Upper lobe of right lung (tissue), 1 donor: ENCODE results near the gene ZNF808. TPM values are rescaled to one million over a fixed set of nuclear protein-coding genes. Genes with fewer than 3 reads are reported as not detected.
A peak's percentile ranks its signal among the peaks of the same experiment; 100 is the strongest.
"Not testable (repeated sequence)": the region's sequence is repeated elsewhere in the genome, so short reads cannot be mapped to it uniquely, and the experiment has no call there.

Experiments
- ATAC-seq: fragments of 200-7000 bp; cut with Tn5 transposase; one replicate; pipeline ENCODE4 v1.9.1; 2020; ENCODE audit warnings: mild to moderate bottlenecking, moderate library complexity
- DNase-seq: peaks from one replicate; pipeline ENCODE4 v3.0.0-alpha.2; 2020
- H3K27ac ChIP-seq: fragments of 200-600 bp; one replicate; pipeline ENCODE4 v1.8.0; 2022
- H3K27me3 ChIP-seq: fragments of 200-600 bp; one replicate; pipeline ENCODE4 v1.8.0; 2022; ENCODE audit warnings: mild to moderate bottlenecking
- H3K36me3 ChIP-seq: fragments of 200-600 bp; one replicate; pipeline ENCODE4 v1.8.0; 2022
- H3K4me1 ChIP-seq: fragments of 200-600 bp; one replicate; pipeline ENCODE4 v1.8.0; 2022
- H3K4me3 ChIP-seq: fragments of 200-600 bp; one replicate; pipeline ENCODE4 v1.8.0; 2022; ENCODE audit warnings: mild to moderate bottlenecking
- H3K9me3 ChIP-seq: fragments of 200-600 bp; one replicate; pipeline ENCODE4 v1.8.0; 2022
- intact Hi-C: fragments of 100-400 bp; cut with DNase I; formaldehyde crosslinking; loops from one replicate; pipeline ENCODE4 v1.11.0; 2022
- total RNA-seq: library from RNA; stranded (reverse); fragmentation: NEBNext Ultra II Directional; extraction: Animal tissue kit (Norgen Biotek cat#: 25700); gene quantifications from one replicate; pipeline ENCODE4 v1.2.1, GENCODE V29; 2021
- TF ChIP-seq, protein P1 (sequence below): fragments of 200-600 bp; IDR thresholded peaks from one replicate; pipeline ENCODE4 v1.8.0; 2022; ENCODE audit warnings: antibody characterized with exemption
- donor health status: DM: no; HTN: yes; CAD: no; lungs with severe emphysema.

The ZNF808 gene
- total RNA-seq, 1 donor from 2014 or later: 33.3 TPM

DNA sequence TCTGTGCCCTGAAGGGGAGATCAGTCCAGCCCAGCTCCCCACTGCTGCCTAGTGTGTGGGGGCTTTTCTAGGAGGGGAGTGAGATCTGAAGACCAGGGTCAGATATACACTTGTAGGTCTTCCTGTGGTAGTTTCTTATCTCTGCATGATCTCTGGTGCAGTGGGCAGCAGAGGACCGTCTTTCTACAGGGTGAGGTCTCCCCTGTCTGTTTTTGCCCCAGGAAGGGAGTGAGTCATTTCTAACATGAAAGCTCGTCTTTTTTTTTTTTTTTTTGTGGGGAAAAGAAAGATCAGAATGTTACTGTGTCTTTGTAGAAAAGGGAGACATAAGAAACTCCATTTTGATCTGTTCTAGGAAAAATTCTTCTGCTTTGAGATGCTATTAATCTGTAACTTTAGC, 8.8 kb upstream of the ZNF808 start:
- DNase-seq (no peak), ATAC-seq (no peak)
- TF ChIP-seq, protein P1, sequence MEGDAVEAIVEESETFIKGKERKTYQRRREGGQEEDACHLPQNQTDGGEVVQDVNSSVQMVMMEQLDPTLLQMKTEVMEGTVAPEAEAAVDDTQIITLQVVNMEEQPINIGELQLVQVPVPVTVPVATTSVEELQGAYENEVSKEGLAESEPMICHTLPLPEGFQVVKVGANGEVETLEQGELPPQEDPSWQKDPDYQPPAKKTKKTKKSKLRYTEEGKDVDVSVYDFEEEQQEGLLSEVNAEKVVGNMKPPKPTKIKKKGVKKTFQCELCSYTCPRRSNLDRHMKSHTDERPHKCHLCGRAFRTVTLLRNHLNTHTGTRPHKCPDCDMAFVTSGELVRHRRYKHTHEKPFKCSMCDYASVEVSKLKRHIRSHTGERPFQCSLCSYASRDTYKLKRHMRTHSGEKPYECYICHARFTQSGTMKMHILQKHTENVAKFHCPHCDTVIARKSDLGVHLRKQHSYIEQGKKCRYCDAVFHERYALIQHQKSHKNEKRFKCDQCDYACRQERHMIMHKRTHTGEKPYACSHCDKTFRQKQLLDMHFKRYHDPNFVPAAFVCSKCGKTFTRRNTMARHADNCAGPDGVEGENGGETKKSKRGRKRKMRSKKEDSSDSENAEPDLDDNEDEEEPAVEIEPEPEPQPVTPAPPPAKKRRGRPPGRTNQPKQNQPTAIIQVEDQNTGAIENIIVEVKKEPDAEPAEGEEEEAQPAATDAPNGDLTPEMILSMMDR: no peak
- H3K27me3 ChIP-seq: no peaks in the 10 kb centered on the region
- H3K9me3 ChIP-seq: no peaks in the 10 kb centered on the region
- H3K36me3 ChIP-seq: no peaks in the 10 kb centered on the region
- H3K27ac ChIP-seq: no peak overlapping the region
- no peak overlapping the region for H3K4me3 ChIP-seq
- intact Hi-C loops: no loop called here
- no peaks in the 10 kb centered on the region for H3K4me1 ChIP-seq

DNA sequence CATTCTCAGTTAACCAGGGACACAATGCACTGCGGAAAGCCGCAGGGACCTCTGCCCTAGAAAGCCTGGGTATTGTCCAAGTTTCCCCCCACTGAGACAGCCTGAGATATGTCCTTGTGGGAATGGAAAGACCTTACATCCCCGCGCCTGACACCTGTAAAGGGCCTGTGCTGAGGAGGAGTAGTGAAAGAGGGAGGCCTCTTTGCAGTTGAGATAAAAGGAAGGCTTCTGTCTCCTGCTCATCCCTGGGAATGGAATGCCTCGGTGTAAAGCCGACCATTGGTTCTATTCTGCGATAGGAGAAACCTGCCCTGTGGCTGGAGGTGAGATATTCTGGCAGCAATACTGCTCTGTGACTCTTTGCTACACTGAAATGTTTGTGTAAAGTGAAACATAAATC, 8.3 kb upstream of the ZNF808 start:
- H3K4me1 ChIP-seq, H3K36me3 ChIP-seq, ATAC-seq, H3K27me3 ChIP-seq, H3K27ac ChIP-seq, intact Hi-C loops, H3K9me3 ChIP-seq, DNase-seq, H3K4me3 ChIP-seq: not testable (repeated sequence)

DNA sequence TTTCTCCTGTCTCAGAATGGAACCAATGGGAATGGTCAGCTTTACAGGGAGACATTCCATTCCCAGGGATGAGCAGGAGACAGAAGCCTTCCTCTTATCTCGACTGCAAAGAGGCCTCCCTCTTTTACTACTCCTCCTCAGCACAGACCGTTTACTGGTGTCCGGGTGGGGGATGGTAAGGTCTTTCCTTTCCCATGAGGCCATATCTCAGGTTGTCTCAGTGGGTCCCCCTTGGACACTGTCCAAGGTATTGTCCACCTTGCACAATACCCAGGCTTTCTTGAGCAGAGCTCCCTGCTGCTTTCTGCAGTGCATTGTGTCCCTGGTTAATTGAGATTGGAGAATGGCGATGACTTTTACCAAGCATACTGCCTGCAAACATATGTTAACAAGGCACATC, 7.5 kb upstream of the ZNF808 start:
- TF ChIP-seq, protein P1: no peak
- no peaks in the 10 kb centered on the region for H3K36me3 ChIP-seq
- no peak overlapping the region for H3K27ac ChIP-seq
- DNase-seq (no peak), ATAC-seq (no peak)
- no peaks in the 10 kb centered on the region for H3K27me3 ChIP-seq
- no peaks in the 10 kb centered on the region for H3K9me3 ChIP-seq
- H3K4me3 ChIP-seq: no peak overlapping the region
- no peaks in the 10 kb centered on the region for H3K4me1 ChIP-seq
- intact Hi-C loops: no loop called here

DNA sequence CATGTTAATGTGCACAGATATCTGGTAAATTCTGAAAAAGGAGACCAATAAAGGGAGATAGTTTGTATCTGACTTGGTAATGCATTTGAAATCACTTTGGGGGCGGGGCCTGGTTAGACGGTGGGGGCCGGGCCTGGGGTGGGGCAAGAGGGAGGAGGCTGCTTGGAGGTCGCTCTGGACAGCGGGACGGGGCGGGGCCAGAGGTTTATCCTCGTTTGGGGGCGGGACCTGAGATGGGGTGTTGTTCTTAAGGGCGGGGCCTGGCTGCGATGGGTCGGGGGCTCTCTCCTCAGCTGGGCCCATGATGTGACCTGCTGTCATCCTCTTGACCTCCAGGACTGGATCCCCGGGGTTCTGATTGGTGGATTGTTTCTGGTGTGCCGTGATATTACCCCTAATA, 4.9 kb upstream of the ZNF808 start:
- Histone ChIP-seq H3K4me3 (no peak overlapping the region), H3K27me3 (no peaks in the 10 kb centered on the region), H3K27ac (no peak overlapping the region), H3K4me1 (no peaks in the 10 kb centered on the region), H3K36me3 (no peaks in the 10 kb centered on the region), H3K9me3 (no peaks in the 10 kb centered on the region)
- intact Hi-C loops: no loop called here
- no peak for ATAC-seq
- TF ChIP-seq, protein P1: no peak
- DNase-seq: no peak

DNA sequence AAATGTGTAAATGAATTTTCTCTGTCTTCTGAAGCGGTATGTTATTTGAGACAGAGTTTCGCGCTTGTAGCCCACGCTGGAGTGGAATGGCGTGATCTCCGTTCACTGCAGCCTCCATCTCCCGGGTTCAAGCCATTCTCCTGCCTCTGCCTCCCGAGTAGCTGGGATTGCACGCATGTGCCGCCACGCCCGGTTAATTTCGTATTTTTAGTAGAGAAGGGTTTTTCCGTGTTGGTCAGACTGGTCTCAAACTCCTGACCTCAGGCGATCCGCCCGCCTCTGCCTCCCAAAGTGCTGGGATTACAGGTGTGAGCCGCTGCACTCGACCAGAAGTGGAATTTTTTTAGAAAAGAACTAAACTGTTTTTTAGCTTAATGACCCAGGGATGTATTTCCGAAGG, 3.4 kb upstream of the ZNF808 start:
- no peaks in the 10 kb centered on the region for H3K9me3 ChIP-seq
- H3K27ac ChIP-seq: no peak overlapping the region
- TF ChIP-seq, protein P1: no peak
- intact Hi-C loops: no loop called here
- no peaks in the 10 kb centered on the region for H3K27me3 ChIP-seq
- ATAC-seq (no peak), DNase-seq (no peak)
- no peak overlapping the region for H3K4me3 ChIP-seq
- H3K4me1 ChIP-seq: peaks cover 7% of the 10 kb centered on the region
- no peaks in the 10 kb centered on the region for H3K36me3 ChIP-seq

DNA sequence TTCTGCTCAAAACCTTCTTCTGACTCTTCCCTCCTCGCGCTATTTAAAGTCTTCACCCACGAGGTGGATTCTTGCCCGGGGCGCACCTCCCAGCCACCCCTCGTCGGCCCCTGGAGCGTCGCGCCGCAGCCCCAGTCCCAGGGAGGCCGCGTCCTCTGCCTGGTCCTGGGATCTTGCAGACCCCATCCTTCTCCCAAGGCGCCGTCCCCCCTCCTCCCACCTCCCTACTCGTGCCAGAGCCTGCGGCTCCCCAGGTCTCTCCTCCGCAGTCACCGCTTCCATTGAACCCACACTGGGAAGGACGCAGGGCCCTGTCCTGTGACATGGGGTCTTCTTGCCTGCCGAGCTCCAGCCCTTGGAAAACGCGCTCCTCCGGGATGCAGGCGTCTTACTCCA, 486 bp downstream of the ZNF808 start:
- TF ChIP-seq, protein P1: no peak
- Histone ChIP-seq H3K27ac (peak overlapping the region; percentile 95), H3K4me1 (peaks cover 7% of the 10 kb centered on the region), H3K36me3 (no peaks in the 10 kb centered on the region), H3K4me3 (peak overlapping the region; percentile 80), H3K27me3 (no peaks in the 10 kb centered on the region), H3K9me3 (no peaks in the 10 kb centered on the region)
- intact Hi-C loops: no loop called here
- DNase-seq (peak; percentile 66), ATAC-seq (peak; percentile 9)
